NCI-H2029 (cell line): Measurements from ENCODE around the gene TGFBR3.

Source experiments
- DNase-seq: peaks from one replicate; lab custom pipeline; 2025; lab: John Stamatoyannopoulos, UW

TGFBR3 gene

GRCh38 chr1:91732291-91733107 lies 153.5 kb downstream of the TGFBR3 start:
- DNase-seq: no peak

DNA sequence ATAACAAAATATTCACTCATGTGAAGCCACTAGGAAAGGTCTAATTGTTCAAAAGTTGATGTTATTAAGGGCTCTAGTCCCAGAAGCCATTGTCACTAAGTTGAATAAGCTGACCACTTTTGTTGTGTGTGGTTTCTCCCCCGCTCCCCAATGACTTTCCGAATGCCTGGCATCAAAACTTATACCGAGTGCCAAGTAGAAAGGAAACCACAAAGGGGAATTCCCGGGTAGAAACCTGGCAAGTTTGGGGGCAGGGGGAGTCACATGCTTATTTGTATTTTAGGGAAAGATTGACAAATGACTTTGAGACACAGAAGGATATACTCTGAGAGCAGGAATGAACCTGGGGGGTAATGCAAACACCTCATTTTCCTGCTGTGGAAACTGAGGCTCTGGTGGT lies 154.1 kb downstream of the TGFBR3 start:
- no peak for DNase-seq

DNA sequence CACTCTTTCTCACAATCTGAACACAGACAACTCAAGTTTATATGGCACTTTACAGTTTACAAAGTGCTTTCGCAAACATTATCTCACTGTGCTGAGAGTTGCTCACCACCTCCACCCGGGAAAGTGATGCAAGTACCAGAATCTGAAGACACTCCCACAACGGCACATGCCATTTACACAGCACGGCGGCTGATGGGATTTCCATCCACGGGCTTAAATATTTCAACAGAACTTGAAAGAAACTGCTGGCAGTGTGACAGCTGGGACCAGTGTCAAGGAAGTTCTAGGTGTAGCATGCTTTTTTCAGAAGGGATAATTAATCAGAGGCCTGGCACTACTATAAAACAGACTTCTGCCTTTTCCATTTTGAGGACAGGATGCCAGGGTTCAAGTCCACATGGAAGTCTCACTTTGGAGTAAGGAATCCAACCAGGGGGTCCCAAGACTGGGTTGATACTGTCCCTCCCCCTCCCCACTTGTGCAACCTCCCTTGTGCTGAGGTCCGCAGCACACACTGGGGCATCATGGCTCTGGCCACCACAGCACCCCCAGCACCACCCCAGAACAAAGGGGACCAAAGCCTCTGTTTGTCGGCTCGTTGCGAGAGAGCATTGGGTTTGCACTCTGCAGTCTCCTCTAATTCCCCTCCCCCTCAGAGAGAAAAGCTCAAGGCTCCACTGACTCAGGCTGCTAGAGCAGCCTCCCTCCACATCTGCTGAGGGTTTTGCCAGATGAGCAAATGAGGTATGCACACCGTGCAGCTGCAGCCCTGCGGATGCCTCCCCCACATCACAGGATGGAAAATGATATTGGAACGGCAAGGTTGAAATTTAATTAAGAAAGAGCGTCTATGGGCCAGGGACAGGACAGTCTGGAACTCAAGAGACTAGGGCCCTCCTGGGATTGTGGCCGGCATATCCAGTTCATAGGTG lies 154.9 kb downstream of the TGFBR3 start:
- no peak for DNase-seq

- no peak for DNase-seq
These were observed 156.2 kb downstream of the TGFBR3 start for GRCh38 chr1:91729621-91730358.

DNA sequence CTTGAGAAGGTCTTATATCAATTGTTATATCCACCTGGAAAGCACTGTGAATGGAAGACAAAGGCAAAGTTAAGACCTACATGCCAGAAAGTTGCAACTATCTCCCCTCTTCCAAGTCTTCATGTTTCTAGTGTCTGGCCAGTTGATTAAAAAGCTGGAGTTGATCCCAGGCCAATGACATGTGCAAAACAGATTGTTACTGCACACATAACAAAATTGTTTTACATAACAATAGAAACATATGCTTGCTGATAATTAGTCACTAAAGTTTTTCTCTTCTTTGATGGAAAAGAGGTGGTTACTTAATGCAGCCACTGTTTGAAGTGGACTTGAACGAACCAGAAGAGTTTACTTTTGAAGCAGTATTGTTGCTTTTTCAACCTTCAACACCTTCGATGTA lies 158.2 kb downstream of the TGFBR3 start:
- DNase-seq: no peak

DNA sequence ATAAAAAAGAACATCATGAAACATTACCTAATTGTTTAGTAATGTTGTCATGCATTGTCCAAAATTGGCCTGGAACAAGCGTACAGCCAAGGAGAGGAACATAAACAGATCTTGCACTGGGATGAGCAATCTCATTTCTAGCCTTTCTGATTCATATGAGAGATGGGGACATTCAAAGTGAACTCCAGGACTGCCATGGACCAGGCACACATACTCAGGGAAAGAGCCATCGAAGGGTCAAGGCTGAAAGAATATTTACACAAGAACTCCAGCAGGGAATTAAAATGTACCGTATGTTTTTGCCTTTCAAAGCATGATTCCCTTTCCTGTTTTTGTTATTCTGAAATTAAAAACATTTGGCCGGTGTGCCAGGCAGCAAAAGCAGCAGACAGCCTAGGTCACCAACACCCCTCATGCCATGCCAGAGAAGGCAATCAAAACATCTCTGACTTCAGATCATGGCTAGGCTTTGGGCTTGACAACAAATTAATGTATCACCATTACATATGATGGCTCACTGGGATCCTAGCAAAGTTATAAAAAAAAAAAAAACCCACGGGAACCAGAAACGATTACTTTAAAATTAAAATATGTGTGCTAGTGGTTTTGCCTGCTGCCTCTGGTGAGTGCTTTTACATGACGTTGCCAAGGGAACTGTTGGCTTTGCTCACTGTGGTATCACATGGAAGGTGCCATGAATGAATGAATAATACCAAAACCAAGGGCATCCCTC lies 159.8 kb downstream of the TGFBR3 start:
- DNase-seq: peak; percentile 26

GRCh38 chr1:91725618-91725988 lies 160.3 kb downstream of the TGFBR3 start:
- DNase-seq: peak; percentile 34

- DNase-seq: no peak
These were observed 161.3 kb downstream of the TGFBR3 start for GRCh38 chr1:91724644-91725043.

- no peak for DNase-seq
These were observed 161.7 kb downstream of the TGFBR3 start for GRCh38 chr1:91724231-91724630.

DNA sequence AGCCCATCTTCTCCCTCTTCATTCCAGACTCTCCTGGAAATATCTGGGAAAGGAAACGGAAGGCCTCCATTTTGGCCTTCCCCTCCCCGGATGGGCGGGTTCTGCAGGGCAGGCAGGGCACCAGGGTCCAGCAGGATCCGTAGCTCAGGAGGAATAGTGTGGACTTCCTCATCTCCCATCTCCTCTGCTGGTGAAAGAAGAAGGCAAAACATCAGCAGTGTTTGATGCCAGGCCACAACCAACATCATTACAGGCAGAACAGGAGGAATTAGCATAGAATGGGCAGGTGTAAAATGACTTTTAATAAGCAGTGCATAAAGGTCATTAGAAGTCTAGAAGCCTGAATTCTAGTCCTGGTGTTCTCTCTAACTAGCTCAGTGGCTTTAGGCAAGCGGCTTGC lies 165.9 kb downstream of the TGFBR3 start:
- no peak for DNase-seq

- no peak for DNase-seq
These were observed 167.1 kb downstream of the TGFBR3 start for GRCh38 chr1:91718877-91719276.

- DNase-seq: no peak
These were observed 167.6 kb downstream of the TGFBR3 start for GRCh38 chr1:91718368-91718767.

- DNase-seq: no peak
These were observed 168.1 kb downstream of the TGFBR3 start for GRCh38 chr1:91717839-91718238.

DNA sequence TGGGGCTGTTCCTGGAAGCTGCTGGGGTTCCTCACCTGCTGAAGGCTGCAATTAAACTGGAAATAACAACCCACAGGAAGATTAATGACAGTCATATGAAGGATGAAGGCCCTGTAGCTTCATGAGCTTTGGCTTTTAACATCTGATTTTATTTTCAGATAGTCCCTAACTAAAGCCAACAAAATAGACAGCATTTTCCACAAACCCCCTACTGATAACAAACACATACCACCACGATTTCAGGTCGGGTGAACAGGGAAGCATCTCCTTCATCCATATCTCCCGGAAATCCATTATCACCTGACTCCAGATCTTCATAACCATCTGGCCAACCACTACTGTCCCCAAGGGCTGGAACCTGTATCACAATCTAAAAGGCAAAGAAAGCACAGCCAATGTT lies 169.6 kb downstream of the TGFBR3 start:
- DNase-seq: no peak

- DNase-seq: no peak
These were observed 170.4 kb downstream of the TGFBR3 start for GRCh38 chr1:91715416-91716000.

GRCh38 chr1:91714867-91715381 lies 171.0 kb downstream of the TGFBR3 start:
- DNase-seq: no peak

DNA sequence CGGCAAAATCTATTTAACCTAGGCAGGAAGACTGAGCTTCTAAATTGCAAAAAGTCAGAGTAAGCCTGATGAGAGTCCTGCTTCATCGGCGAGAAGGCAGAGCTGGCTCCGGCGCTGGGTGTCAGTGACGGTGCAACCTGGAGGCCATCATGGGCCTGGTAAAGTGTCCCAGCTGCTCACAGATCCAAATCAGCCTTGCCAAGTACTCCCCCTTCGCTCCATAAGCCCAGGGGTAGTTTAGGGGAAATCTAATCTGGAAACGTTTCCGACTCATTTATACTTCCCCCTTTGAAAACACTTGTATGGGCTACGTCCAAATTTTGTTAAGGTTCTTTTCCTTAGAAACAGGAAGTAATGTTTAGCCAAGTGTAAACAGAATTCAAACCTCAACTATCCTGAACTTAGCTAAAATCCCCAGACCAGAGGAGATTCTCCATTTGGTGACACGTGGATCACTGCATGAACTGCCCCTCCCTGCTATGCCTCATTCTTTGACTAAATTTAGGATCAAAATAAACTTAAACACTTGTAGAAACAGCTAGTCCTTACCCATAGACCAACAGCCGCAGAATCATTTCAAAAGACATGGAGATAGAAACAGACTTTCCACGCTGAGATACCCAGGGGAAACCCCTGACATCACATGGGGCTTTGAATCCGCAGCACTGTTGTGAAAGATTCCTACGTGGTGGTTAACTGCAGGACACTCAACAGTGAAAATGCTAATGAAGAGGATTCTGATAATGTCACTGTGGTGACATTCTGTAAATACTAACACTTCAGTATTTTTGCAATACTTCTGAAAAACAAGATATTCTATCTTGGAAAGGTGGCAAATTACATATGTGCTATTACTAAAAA lies 172.7 kb downstream of the TGFBR3 start:
- no peak for DNase-seq

- no peak for DNase-seq
These were observed 173.6 kb downstream of the TGFBR3 start for GRCh38 chr1:91712393-91712792.

- DNase-seq: no peak
These were observed 174.3 kb downstream of the TGFBR3 start for GRCh38 chr1:91711504-91712247.
